Heart left ventricle (tissue), 13 donors: ENCODE results near the gene TUSC2.

Experiments
- POLR2A ChIP-seq, 2 donors: fragments of 450-650 bp; IDR thresholded peaks; one replicate each; pipeline ENCODE4 v1.6.1; 2017; ENCODE audit warnings: antibody characterized with exemption in 2 of 2, mild to moderate bottlenecking in 2 of 2, moderate library complexity in 2 of 2
- TF ChIP-seq, protein P1 (sequence below), 12 donors: fragments of 200-600 bp; sonication (generic) in 4 of 12; IDR thresholded peaks; one replicate each; pipeline versions ENCODE4 v1.5.0 to v1.8.0; 2018 to 2022; ENCODE audit warnings: antibody characterized with exemption in 12 of 12, mild to moderate bottlenecking in 5 of 12
- donor health status: ischemic (EF 13 %, LVEDD 7.1; RV severe dilation, severe dysfunction).
- donor health status: DM: no; HTN: yes; CAD: no.
- donor health status: DM: no; HTN: no; CAD: no.
- donor health status: ischemic (EF 25% LVEDD 6.9; RV normal size, moderate dysfunction).
- donor health status: ischemic (EF 25% LVEDD 5.7; RV mildly dilated, moderate dysfunction).
- donor health status: ischemic (EF 35%, LVEDD 5.7; RV mildly dilated, moderate dysfunction).
- donor health status: nonischemic (EF 11% LVEDD 7.7; RV severe dilation, severe dysfunction).
- donor health status: DM: yes; HTN: yes; CAD: no.
- donor health status: PGD.
- donor health status: ischemic (EF 29% LVEDD 5.4; RV normal size, mild dysfunction).
- donor health status: nonischemic (EF 23%, LVEDD 6.1; RV moderate dilation, normal function).

DNA sequence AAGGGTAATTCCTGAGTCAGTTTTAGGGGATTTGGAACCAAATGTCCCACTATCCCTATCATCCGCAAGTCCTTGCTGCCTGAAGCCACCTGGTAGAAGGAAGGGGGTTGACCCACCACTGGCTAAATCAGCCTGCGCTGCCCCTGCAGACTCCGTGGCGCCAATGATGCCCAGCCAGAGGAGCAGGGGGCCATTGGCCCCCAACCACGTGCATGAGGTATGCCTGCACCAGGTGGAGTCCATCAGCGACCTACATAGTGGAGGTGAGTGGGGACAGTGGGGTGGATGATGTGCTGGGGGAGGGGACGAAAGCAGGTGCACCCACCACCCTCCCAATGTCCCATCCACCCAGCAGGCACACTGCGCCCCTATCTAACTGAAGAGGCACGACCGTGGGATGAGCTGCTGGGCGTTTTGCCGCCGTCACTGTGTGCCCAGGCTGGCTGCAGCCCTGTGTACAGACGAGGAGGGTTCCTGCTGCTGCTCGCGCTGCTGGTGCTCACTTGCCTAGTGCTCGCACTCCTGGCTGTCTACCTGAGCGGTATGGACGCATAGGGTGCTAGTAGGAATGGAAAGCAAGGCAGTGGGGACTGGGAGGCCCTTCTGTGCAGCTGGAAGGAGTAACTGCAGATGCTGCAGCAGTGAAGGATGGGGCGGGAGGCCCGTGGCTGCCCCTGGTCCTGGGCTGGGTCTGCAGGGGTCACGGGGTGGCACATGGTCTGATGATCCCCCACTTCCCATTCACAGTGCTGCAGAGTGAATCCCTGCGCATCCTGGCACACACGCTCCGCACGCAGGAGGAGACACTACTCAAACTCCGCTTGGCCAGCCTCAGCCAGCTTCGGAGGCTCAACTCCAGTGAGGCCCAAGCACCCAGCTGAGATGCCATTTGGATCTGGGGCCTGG is 41.4 kb downstream of the TUSC2 start:
- TF ChIP-seq, protein P1, sequence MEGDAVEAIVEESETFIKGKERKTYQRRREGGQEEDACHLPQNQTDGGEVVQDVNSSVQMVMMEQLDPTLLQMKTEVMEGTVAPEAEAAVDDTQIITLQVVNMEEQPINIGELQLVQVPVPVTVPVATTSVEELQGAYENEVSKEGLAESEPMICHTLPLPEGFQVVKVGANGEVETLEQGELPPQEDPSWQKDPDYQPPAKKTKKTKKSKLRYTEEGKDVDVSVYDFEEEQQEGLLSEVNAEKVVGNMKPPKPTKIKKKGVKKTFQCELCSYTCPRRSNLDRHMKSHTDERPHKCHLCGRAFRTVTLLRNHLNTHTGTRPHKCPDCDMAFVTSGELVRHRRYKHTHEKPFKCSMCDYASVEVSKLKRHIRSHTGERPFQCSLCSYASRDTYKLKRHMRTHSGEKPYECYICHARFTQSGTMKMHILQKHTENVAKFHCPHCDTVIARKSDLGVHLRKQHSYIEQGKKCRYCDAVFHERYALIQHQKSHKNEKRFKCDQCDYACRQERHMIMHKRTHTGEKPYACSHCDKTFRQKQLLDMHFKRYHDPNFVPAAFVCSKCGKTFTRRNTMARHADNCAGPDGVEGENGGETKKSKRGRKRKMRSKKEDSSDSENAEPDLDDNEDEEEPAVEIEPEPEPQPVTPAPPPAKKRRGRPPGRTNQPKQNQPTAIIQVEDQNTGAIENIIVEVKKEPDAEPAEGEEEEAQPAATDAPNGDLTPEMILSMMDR (IDR thresholded peaks at IDR 0.05): no peak
- TF ChIP-seq POLR2A (IDR thresholded peaks at IDR 0.05): no peak
